Calu3 (cell line): Measurements from ENCODE around the gene GRK4. TPM values are rescaled to one million over a fixed set of nuclear protein-coding genes. Genes with fewer than 3 reads are reported as not detected.
"Not testable (repeated sequence)": the region's sequence is repeated elsewhere in the genome, so short reads cannot be mapped to it uniquely, and the experiment has no call there.

Source experiments
- BruUV-seq: library from RNA; stranded (reverse); fragments of 400-500 nt; replicated peaks from 2 replicates; lab custom pipeline; 2021; lab: Mats Ljungman, UMichigan
- CTCF ChIA-PET: fragments of 300-600 bp; sonication (Branson Sonifier 250); formaldehyde crosslinking; loops from one replicate; lab custom pipeline; 2022; ENCODE audit warnings: antibody characterized with exemption; lab: Charles Lee
- DNase-seq: peaks from one replicate; pipeline ENCODE4 v3.0.0; 2022
- H3K27ac Mint-ChIP-seq: one replicate; pipeline ENCODE4 v1.8.0; 2022; ENCODE audit warnings: mixed read lengths; ENCODE audit not compliant: unreplicated experiment
- H3K27me3 Mint-ChIP-seq: one replicate; pipeline ENCODE4 v1.8.0; 2022; ENCODE audit warnings: mixed read lengths; ENCODE audit not compliant: unreplicated experiment
- H3K36me3 Mint-ChIP-seq: one replicate; pipeline ENCODE4 v1.8.0; 2022; ENCODE audit warnings: mild to moderate bottlenecking, moderate library complexity, mixed read lengths; ENCODE audit not compliant: insufficient read depth, unreplicated experiment
- H3K4me1 Mint-ChIP-seq: one replicate; pipeline ENCODE4 v1.8.0; 2022; ENCODE audit warnings: mild to moderate bottlenecking, low read depth, mixed read lengths; ENCODE audit not compliant: unreplicated experiment
- H3K4me3 Mint-ChIP-seq: one replicate; pipeline ENCODE4 v1.8.0; 2022; ENCODE audit warnings: mild to moderate bottlenecking, low read depth, moderate library complexity, mixed read lengths; ENCODE audit not compliant: unreplicated experiment
- H3K9me3 Mint-ChIP-seq: one replicate; pipeline ENCODE4 v1.8.0; 2022; ENCODE audit warnings: low read depth, mixed read lengths; ENCODE audit not compliant: unreplicated experiment
- CTCF ChIP-seq: fragments of 200-600 bp; IDR thresholded peaks from one replicate; pipeline ENCODE4 v1.8.0; 2022; ENCODE audit warnings: antibody characterized with exemption; ENCODE audit not compliant: unreplicated experiment
- intact Hi-C: fragments of 100-400 bp; cut with micrococcal nuclease; formaldehyde crosslinking; loops from one replicate; pipeline ENCODE4 v1.10.0; 2022; ENCODE audit not compliant: unreplicated experiment
- total RNA-seq: library from RNA; stranded (reverse); gene quantifications from 2 replicates; pipeline ENCODE4 v1.2.3, GENCODE V29; 2022

GRK4 gene
- total RNA-seq, 1 experiment from 2014 or later, result 0.80 TPM

- CTCF ChIA-PET, result no interaction called here
- Mint-ChIP-seq H3K4me1 (no peaks in the 10 kb centered on the region), H3K27ac (peak overlapping the region; percentile 26), H3K4me3 (no peak overlapping the region), H3K36me3 (peaks cover 57% of the 10 kb centered on the region), H3K27me3 (no peaks in the 10 kb centered on the region), H3K9me3 (no peaks in the 10 kb centered on the region)
- intact Hi-C loops, result no loop called here
- no TSS peak for BruUV-seq
- no peak for TF ChIP-seq CTCF
- DNase-seq, result no peak
These were observed 20.6 kb upstream of the GRK4 start for GRCh38 chr4:2942532-2943363.

- BruUV-seq, result no TSS peak
- TF ChIP-seq CTCF, result no peak
- H3K9me3 Mint-ChIP-seq, result no peaks in the 10 kb centered on the region
- no peaks in the 10 kb centered on the region for H3K27me3 Mint-ChIP-seq
- no peak for DNase-seq
- H3K27ac Mint-ChIP-seq, result peak overlapping the region; percentile 26
- no peaks in the 10 kb centered on the region for H3K4me1 Mint-ChIP-seq
- intact Hi-C loops, result no loop called here
- peaks cover 62% of the 10 kb centered on the region for H3K36me3 Mint-ChIP-seq
- H3K4me3 Mint-ChIP-seq, result no peak overlapping the region
- CTCF ChIA-PET, result no interaction called here
These were observed 19.8 kb upstream of the GRK4 start for GRCh38 chr4:2943364-2944090.

- TF ChIP-seq CTCF, result no peak
- BruUV-seq, result no TSS peak
- CTCF ChIA-PET, result no interaction called here
- no peaks in the 10 kb centered on the region for H3K9me3 Mint-ChIP-seq
- no peaks in the 10 kb centered on the region for H3K27me3 Mint-ChIP-seq
- H3K27ac Mint-ChIP-seq, result no peak overlapping the region
- no peaks in the 10 kb centered on the region for H3K4me1 Mint-ChIP-seq
- no peak for DNase-seq
- H3K36me3 Mint-ChIP-seq, result peaks cover 61% of the 10 kb centered on the region
- no peak overlapping the region for H3K4me3 Mint-ChIP-seq
- intact Hi-C loops, result no loop called here
These were observed 19.3 kb upstream of the GRK4 start for GRCh38 chr4:2944091-2944482.

- CTCF ChIA-PET, result no interaction called here
- no peaks in the 10 kb centered on the region for H3K4me1 Mint-ChIP-seq
- no peaks in the 10 kb centered on the region for H3K27me3 Mint-ChIP-seq
- TF ChIP-seq CTCF, result no peak
- H3K27ac Mint-ChIP-seq, result no peak overlapping the region
- no peak for DNase-seq
- H3K36me3 Mint-ChIP-seq, result peaks cover 60% of the 10 kb centered on the region
- BruUV-seq, result no TSS peak
- H3K9me3 Mint-ChIP-seq, result no peaks in the 10 kb centered on the region
- intact Hi-C loops, result no loop called here
- no peak overlapping the region for H3K4me3 Mint-ChIP-seq
These were observed 18.5 kb upstream of the GRK4 start for GRCh38 chr4:2944586-2945526.

- DNase-seq, H3K27me3 Mint-ChIP-seq, H3K4me1 Mint-ChIP-seq, H3K27ac Mint-ChIP-seq, intact Hi-C loops, H3K9me3 Mint-ChIP-seq, H3K4me3 Mint-ChIP-seq, BruUV-seq: not testable (repeated sequence)
- H3K36me3 Mint-ChIP-seq, result peaks cover 56% of the 10 kb centered on the region
- CTCF ChIA-PET, result interaction anchor here (0.5 kb wide), 1 partner anchor 50 kb away, joined by 4 read pairs; no protein-coding TSS in a partner anchor
These were observed 17.5 kb upstream of the GRK4 start for GRCh38 chr4:2945619-2946604.
